Measurements from ENCODE around the gene OSBPL6. TPM values are rescaled to one million over a fixed set of nuclear protein-coding genes. Genes with fewer than 3 reads are reported as not detected.

The OSBPL6 gene
- total RNA-seq, 6 experiments from 2014 or later, result 2.4 to 7.5 (median 3.3) TPM

DNA sequence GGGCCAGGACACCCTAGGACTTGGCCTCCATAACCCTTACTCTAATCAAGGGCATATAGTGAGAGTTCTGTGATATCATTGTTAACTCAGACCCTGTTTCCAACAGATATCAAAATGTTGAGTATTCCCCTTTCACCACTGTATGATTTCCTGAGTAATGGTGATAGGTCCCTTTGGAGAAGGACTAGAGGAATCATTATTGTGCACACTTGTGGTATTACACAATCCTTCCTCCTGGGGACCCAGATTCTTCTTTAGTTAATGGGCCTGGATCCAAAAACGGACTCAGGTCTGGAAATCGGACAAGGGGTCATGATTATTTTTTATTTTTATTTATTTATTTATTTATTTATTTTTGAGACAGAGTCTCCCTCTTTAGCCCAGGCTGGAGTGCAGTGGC is 233.1 kb downstream of the OSBPL6 start:
- no peak overlapping the region for H3K4me3 Mint-ChIP-seq
- H3K9me3 Mint-ChIP-seq, result no peaks in the 10 kb centered on the region; the same call in 1 of the 2 replicates
- H3K27ac Mint-ChIP-seq, result no peak overlapping the region
- peaks cover 30% of the 10 kb centered on the region for H3K36me3 Mint-ChIP-seq (ENCODE audit: low read depth)
- H3K4me1 Mint-ChIP-seq (ENCODE audit: low read depth), result peaks cover 14% of the 10 kb centered on the region
- TF ChIP-seq, protein P1, sequence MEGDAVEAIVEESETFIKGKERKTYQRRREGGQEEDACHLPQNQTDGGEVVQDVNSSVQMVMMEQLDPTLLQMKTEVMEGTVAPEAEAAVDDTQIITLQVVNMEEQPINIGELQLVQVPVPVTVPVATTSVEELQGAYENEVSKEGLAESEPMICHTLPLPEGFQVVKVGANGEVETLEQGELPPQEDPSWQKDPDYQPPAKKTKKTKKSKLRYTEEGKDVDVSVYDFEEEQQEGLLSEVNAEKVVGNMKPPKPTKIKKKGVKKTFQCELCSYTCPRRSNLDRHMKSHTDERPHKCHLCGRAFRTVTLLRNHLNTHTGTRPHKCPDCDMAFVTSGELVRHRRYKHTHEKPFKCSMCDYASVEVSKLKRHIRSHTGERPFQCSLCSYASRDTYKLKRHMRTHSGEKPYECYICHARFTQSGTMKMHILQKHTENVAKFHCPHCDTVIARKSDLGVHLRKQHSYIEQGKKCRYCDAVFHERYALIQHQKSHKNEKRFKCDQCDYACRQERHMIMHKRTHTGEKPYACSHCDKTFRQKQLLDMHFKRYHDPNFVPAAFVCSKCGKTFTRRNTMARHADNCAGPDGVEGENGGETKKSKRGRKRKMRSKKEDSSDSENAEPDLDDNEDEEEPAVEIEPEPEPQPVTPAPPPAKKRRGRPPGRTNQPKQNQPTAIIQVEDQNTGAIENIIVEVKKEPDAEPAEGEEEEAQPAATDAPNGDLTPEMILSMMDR (IDR thresholded peaks at IDR 0.05), result no peak
- no peak for DNase-seq
- H3K27me3 Mint-ChIP-seq (ENCODE audit: insufficient read depth), result no peaks in the 10 kb centered on the region

DNA sequence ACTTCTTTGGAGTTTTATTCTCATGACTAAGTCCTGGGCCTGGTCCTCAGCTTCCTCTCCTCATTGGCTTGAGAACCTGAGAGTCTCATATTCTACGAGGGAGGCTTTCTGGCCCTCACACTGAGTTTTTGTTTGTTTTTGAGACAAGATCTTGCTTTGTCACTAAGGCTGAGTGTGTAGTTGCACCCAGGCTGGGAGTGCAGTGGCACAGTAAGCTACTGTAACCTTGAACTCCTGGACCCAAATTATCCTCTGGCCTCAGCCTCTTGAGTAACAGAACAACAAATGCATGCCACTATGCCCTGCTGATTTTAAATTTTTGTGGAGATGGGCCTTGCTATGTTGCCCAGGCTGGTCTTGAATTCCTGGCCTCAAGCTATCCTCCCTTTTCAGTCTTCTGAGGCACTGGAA is 234.1 kb downstream of the OSBPL6 start:
- Mint-ChIP-seq H3K4me3 (no peak overlapping the region), H3K36me3 (ENCODE audit: low read depth) (peaks cover 34% of the 10 kb centered on the region), H3K27me3 (ENCODE audit: insufficient read depth) (no peaks in the 10 kb centered on the region), H3K27ac (no peak overlapping the region), H3K9me3 (no peaks in the 10 kb centered on the region; the same call in 1 of the 2 replicates), H3K4me1 (ENCODE audit: low read depth) (peaks cover 14% of the 10 kb centered on the region)
- DNase-seq, result no peak
- TF ChIP-seq, protein P1 (IDR thresholded peaks at IDR 0.05), result no peak

DNA sequence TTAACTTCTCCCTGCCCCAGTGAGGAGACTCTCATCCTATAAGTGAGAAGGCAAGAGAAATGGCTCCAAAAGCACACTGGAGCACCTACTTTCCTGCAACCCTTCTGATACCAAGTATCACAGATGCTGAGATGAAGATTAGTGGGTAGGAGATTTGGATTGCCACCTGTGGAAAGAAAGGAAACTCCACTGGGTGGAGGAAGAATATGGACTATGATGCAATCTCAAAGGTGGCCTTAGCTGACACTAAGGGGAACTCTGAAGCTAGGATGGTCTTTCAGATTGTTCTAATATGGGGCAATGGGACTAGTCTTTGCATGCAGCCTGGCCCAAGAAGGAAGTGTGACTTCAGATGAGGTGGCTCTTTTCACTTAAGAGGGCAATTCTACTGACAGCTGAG is 235.0 kb downstream of the OSBPL6 start:
- Mint-ChIP-seq H3K4me3 (no peak overlapping the region), H3K36me3 (ENCODE audit: low read depth) (peaks cover 34% of the 10 kb centered on the region)

DNA sequence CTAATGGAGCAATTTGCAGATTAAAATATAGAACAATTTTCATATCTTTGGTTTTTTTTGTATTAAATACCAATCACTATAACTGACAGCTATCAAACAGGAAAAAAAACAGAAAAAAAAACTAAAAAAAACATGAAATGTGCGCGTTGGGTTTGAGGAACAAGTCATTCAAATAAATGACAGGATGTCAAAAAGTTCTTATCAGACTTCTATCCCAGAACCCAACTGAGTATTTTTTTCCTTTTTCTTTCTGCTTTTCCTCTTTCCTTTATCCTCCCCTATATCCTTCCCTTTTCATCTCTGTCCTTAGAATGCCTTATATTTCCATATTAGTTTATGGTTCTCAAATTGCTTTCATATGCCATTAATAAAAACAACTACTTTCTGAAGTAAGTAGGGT is 242.3 kb downstream of the OSBPL6 start:
- peaks cover 30% of the 10 kb centered on the region for H3K36me3 Mint-ChIP-seq (ENCODE audit: low read depth)
- H3K27ac Mint-ChIP-seq, result no peak overlapping the region
- DNase-seq, result no peak

More for the DNA sequence above, 235.0 kb downstream of the OSBPL6 start:
- H3K27ac Mint-ChIP-seq, result no peak overlapping the region
- DNase-seq, result no peak
- no peaks in the 10 kb centered on the region for H3K27me3 Mint-ChIP-seq (ENCODE audit: insufficient read depth)
- TF ChIP-seq, protein P1 (IDR thresholded peaks at IDR 0.05), result no peak
- no peaks in the 10 kb centered on the region; the same call in 1 of the 2 replicates for H3K9me3 Mint-ChIP-seq
- H3K4me1 Mint-ChIP-seq (ENCODE audit: low read depth), result peaks cover 14% of the 10 kb centered on the region

DNA sequence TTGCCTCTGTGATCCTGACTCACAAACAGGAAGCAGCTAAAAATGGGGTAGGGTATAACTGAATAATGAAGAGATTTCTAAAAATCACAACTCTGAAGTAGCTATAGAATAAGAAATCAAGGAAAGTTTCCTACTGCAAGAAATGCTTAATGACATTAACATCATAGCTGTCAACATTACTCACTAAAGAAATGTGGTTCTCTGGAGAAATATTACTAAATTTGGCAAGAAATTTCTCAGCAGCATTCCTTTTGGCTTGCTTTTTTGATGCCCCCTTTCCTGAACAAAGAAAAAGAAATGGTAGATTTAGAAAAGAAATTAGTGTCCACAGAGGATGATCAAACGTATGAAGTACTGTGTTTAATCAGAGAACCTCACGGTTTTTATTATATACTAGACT is 247.1 kb downstream of the OSBPL6 start:
- H3K9me3 Mint-ChIP-seq, result no peaks in the 10 kb centered on the region
- DNase-seq, result no peak
- no peaks in the 10 kb centered on the region for H3K27me3 Mint-ChIP-seq (ENCODE audit: insufficient read depth)
- H3K4me1 Mint-ChIP-seq (ENCODE audit: low read depth), result no peaks in the 10 kb centered on the region
- H3K27ac Mint-ChIP-seq, result no peak overlapping the region
- TF ChIP-seq, protein P1 (IDR thresholded peaks at IDR 0.05), result no peak
- peaks cover 30% of the 10 kb centered on the region for H3K36me3 Mint-ChIP-seq (ENCODE audit: low read depth)
- no peak overlapping the region for H3K4me3 Mint-ChIP-seq

More for the DNA sequence above, 242.3 kb downstream of the OSBPL6 start:
- TF ChIP-seq, protein P1 (IDR thresholded peaks at IDR 0.05), result no peak
- Mint-ChIP-seq H3K4me1 (ENCODE audit: low read depth) (no peaks in the 10 kb centered on the region), H3K9me3 (no peaks in the 10 kb centered on the region), H3K4me3 (no peak overlapping the region), H3K27me3 (ENCODE audit: insufficient read depth) (no peaks in the 10 kb centered on the region)
